ENCODE measurements around the gene LGR6. TPM values are rescaled to one million over a fixed set of nuclear protein-coding genes. Genes with fewer than 3 reads are reported as not detected.

LGR6 gene
- total and polyA plus RNA-seq, 2 of the 4 experiments (the other 2 are of a cell fraction) = not detected

DNA sequence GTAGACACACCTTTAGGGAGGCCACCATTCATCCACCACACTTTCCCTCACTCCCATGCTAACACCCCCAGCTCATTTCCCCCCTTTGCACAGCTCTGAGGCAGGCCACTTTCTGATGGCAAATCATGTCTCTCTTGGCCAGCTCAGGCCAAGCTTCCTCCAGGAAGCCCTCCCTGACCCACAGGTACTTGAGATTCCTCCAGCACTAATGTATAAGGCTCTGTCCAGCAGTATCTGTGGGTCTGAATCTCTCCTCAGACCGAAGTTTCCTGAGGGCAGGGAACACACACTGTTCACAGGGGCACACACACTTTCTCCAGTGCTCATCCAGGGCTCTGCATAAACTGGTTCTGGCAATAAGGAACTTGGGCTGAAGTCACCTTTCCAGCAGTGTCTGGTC is 19.2 kb downstream of the LGR6 start:
- no peak overlapping the region for H3K18ac ChIP-seq (ENCODE audit: low read depth, low read length)
- H3K4me3 ChIP-seq (ENCODE audit: insufficient read depth, low read depth, low read length) = no peak overlapping the region
- no peak overlapping the region for H2BK5ac ChIP-seq (ENCODE audit: low read depth, low read length, poor library complexity, severe bottlenecking)
- no peak overlapping the region for H3K4me2 ChIP-seq (ENCODE audit: low read depth, low read length)
- ChIA-PET CTCF (no interaction called here), POLR2A (ENCODE audit: unreplicated experiment) (no interaction called here)
- in situ Hi-C loops (cut with MboI; ENCODE audit: low sequenced_read_pairs) (no loop called here), dilution Hi-C loops (cut with HindIII; ENCODE audit: low sequenced_read_pairs, unreplicated experiment) (no loop called here), intact Hi-C loops (cut with micrococcal nuclease) (no loop called here)
- no peak overlapping the region for H2AFZ ChIP-seq (replicated peaks; ENCODE audit: low read length, poor library complexity)
- no peaks in the 10 kb centered on the region for H3K79me1 ChIP-seq (ENCODE audit: low read depth in 1 of 2, low read length in 2 of 2)
- H2AK5ac ChIP-seq (ENCODE audit: low read depth, low read length) = no peak overlapping the region
- H3K27ac ChIP-seq (ENCODE audit: insufficient read depth, low read length) = no peak overlapping the region
- no peak overlapping the region for H4K91ac ChIP-seq (ENCODE audit: insufficient read depth, low read depth, low read length)
- no peak overlapping the region for H3K56ac ChIP-seq (ENCODE audit: extremely low read depth, insufficient read depth, low read length)
- H3K27me3 ChIP-seq (ENCODE audit: control insufficient read depth, insufficient read depth, low read length) = peaks cover 91% of the 10 kb centered on the region
- no peak overlapping the region for H3K14ac ChIP-seq (replicated peaks; ENCODE audit: low read depth, low read length)
- ATAC-seq (ENCODE audit: low read depth) (no peak), DNase-seq (no peak)
- H3K23ac ChIP-seq (ENCODE audit: low read depth, low read length) = no peak overlapping the region
- H2BK120ac ChIP-seq (ENCODE audit: low read depth, low read length) = no peak overlapping the region
- H3K36me3 ChIP-seq (ENCODE audit: control insufficient read depth, insufficient read depth, low read length) = no peaks in the 10 kb centered on the region
- no peak overlapping the region for H2BK15ac ChIP-seq (ENCODE audit: low read depth, low read length)
- H2BK20ac ChIP-seq (ENCODE audit: low read depth, low read length) = no peak overlapping the region
- no peak overlapping the region for H3K9ac ChIP-seq (ENCODE audit: low read depth, low read length)
- no peak overlapping the region for H4K8ac ChIP-seq (ENCODE audit: low read depth in 2 of 2, low read length in 2 of 2)
- no peak overlapping the region for H4K5ac ChIP-seq (ENCODE audit: low read depth, low read length)
- WGBS, 2 experiments (ENCODE audit: extremely low coverage in 2 of 2, insufficient read length in 1 of 2) = 57% methylated on average over 1 of the region's 1 CpG; no CpG with 5 or more reads in 1 of the 2 experiments
- no peaks in the 10 kb centered on the region; the same call in 1 of the 2 replicates for H3K4me1 ChIP-seq (ENCODE audit: control insufficient read depth, insufficient read depth, low read length)
- no peak for TF ChIP-seq FOS (IDR thresholded peaks at IDR 0.05; ENCODE audit: low read depth, low read length)
- no peak for TF ChIP-seq RCOR1 (IDR thresholded peaks at IDR 0.05; ENCODE audit: insufficient replicate concordance, low read length)
- TF ChIP-seq CEBPB (IDR thresholded peaks at IDR 0.05; ENCODE audit: low read depth, low read length) = no peak
- TF ChIP-seq, protein P1, sequence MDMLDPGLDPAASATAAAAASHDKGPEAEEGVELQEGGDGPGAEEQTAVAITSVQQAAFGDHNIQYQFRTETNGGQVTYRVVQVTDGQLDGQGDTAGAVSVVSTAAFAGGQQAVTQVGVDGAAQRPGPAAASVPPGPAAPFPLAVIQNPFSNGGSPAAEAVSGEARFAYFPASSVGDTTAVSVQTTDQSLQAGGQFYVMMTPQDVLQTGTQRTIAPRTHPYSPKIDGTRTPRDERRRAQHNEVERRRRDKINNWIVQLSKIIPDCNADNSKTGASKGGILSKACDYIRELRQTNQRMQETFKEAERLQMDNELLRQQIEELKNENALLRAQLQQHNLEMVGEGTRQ (IDR thresholded peaks at IDR 0.05; ENCODE audit: low read depth, low read length) = no peak
- H3K4ac ChIP-seq (ENCODE audit: low read depth, low read length) = no peak overlapping the region
- H4K20me1 ChIP-seq (ENCODE audit: insufficient read depth, low read length) = no peaks in the 10 kb centered on the region
- no peaks in the 10 kb centered on the region for H3K9me1 ChIP-seq (ENCODE audit: insufficient read depth, low read length)
- H3K9me3 ChIP-seq (ENCODE audit: control insufficient read depth, insufficient read depth, low read length) = no peaks in the 10 kb centered on the region
- no peak overlapping the region for H2AK9ac ChIP-seq (replicated peaks; ENCODE audit: low read depth, low read length, poor library complexity)
- no TSS peak for BruUV-seq (replicated peaks)
